HL-60 (cell line): Measurements from ENCODE around the gene AP1S3.
"Not testable (repeated sequence)": the region's sequence is repeated elsewhere in the genome, so short reads cannot be mapped to it uniquely, and the experiment has no call there.

Experiments
- DNase-seq, 2 experiments: peaks; one replicate each; pipeline ENCODE4 v3.0.0-alpha.2; 2010 to 2020; ENCODE audit warnings: low read depth in 1 of 2, low spot score in 1 of 2
- H3K27ac ChIP-seq: fragments of 250-450 bp; sonication (Bioruptor Pico); replicated peaks from 2 replicates; pipeline ENCODE4 v1.5.1; 2020; ENCODE audit warnings: mild to moderate bottlenecking, moderate library complexity
- H3K27me3 ChIP-seq: fragments of 250-450 bp; sonication (Bioruptor Pico); 2 replicates; pipeline ENCODE4 v1.5.1; 2021; ENCODE audit warnings: mild to moderate bottlenecking, moderate library complexity; ENCODE audit not compliant: insufficient read depth, poor library complexity, severe bottlenecking
- H3K4me3 ChIP-seq: replicated peaks from 2 replicates; pipeline ENCODE4 v1.5.1; 2011; ENCODE audit warnings: mild to moderate bottlenecking, control low read depth, low read length; ENCODE audit not compliant: insufficient read depth
- GABPA ChIP-seq: IDR thresholded peaks from 2 replicates; pipeline ENCODE4 v1.6.1; 2012; ENCODE audit warnings: low read depth
- POLR2AphosphoS5 ChIP-seq: IDR thresholded peaks from 2 replicates; pipeline ENCODE4 v1.6.1; 2012; ENCODE audit warnings: low read depth
- REST ChIP-seq: IDR thresholded peaks from 2 replicates; pipeline ENCODE4 v1.6.1; 2012; ENCODE audit warnings: low read depth; ENCODE audit not compliant: insufficient replicate concordance
- SPI1 ChIP-seq: IDR thresholded peaks from 2 replicates; pipeline ENCODE4 v1.6.1; 2012; ENCODE audit warnings: low read depth, mild to moderate bottlenecking, borderline replicate concordance
- TF ChIP-seq, protein P1 (sequence below): IDR thresholded peaks from one replicate; pipeline ENCODE4 v1.5.1; 2011; ENCODE audit warnings: low read length, control low read depth, inconsistent platforms; ENCODE audit not compliant: insufficient read depth

The AP1S3 gene

GRCh38 chr2:223789423-223789822 is 48.0 kb downstream of the AP1S3 start:
- H3K4me3 ChIP-seq: no peak overlapping the region
- no peak overlapping the region for H3K27ac ChIP-seq
- no peak for DNase-seq
- TF ChIP-seq, protein P1, sequence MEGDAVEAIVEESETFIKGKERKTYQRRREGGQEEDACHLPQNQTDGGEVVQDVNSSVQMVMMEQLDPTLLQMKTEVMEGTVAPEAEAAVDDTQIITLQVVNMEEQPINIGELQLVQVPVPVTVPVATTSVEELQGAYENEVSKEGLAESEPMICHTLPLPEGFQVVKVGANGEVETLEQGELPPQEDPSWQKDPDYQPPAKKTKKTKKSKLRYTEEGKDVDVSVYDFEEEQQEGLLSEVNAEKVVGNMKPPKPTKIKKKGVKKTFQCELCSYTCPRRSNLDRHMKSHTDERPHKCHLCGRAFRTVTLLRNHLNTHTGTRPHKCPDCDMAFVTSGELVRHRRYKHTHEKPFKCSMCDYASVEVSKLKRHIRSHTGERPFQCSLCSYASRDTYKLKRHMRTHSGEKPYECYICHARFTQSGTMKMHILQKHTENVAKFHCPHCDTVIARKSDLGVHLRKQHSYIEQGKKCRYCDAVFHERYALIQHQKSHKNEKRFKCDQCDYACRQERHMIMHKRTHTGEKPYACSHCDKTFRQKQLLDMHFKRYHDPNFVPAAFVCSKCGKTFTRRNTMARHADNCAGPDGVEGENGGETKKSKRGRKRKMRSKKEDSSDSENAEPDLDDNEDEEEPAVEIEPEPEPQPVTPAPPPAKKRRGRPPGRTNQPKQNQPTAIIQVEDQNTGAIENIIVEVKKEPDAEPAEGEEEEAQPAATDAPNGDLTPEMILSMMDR: no peak
- TF ChIP-seq POLR2AphosphoS5 (no peak), REST (no peak), GABPA (no peak), SPI1 (no peak)
- H3K27me3 ChIP-seq: no peaks in the 10 kb centered on the region

DNA sequence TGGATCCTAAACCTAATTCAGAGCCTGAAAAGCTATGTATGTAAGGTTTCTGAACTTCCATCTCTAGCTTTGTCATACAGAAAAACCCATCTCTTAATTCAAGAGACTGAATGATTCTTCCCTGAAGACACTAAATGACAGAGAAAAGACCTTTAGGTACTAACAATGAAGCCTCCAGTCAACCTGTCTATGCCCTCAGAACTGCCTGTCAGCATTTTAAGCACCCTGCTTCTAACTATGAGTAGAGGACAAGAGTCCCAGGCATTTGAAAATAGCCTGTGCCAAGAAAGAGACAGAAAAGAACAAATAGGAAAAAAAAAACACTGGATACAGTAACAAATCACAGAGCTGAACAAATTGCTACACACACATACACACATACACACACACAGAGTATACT is 48.6 kb downstream of the AP1S3 start:
- Histone ChIP-seq H3K4me3 (no peak overlapping the region), H3K27me3 (no peaks in the 10 kb centered on the region), H3K27ac (no peak overlapping the region)
- TF ChIP-seq, protein P1: no peak
- TF ChIP-seq GABPA (no peak), REST (no peak), SPI1 (no peak), POLR2AphosphoS5 (no peak)
- no peak for DNase-seq

- H3K27ac ChIP-seq, DNase-seq, H3K27me3 ChIP-seq, H3K4me3 ChIP-seq: not testable (repeated sequence)
These were observed 49.3 kb downstream of the AP1S3 start for GRCh38 chr2:223788106-223788505.

GRCh38 chr2:223787358-223787757 is 50.0 kb downstream of the AP1S3 start:
- Histone ChIP-seq H3K27ac (no peak overlapping the region), H3K4me3 (no peak overlapping the region)
- TF ChIP-seq SPI1 (no peak), REST (no peak), GABPA (no peak)
- TF ChIP-seq, protein P1: no peak

More at GRCh38 chr2:223787358-223787757, 50.0 kb downstream of the AP1S3 start:
- H3K27me3 ChIP-seq: no peaks in the 10 kb centered on the region
- DNase-seq: no peak
